AG08395 (cell line): ENCODE measurements around the gene KDM4C.

Source experiments
- DNase-seq: peaks from one replicate; pipeline ENCODE4 v3.0.0; 2012; ENCODE audit warnings: mixed read lengths, low spot score

KDM4C gene

DNA sequence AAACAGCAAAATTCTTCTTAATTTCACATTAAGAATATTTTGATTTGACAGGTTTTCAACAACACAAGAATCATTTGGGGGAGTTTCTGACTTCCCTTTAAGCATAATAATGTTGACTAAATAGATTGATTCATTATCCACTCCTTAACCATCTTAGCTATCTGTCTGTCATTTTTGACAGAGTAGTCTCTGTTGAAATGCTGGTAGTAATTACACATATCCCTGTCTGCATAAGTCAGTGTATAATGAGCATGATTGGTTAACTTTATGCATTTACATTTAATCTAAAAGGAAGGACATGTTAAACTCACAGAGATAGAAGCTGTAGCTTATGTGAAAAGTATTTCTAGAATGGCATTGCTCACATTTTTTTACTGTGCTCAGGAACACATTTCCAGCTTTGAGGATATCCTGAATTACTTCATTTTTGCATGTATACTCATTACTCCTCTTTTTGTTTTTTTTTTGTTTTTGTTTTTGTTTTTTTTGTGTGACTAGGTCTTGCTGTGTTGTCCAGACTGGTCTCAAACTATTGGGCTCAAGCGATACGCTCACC is 385.9 kb downstream of the KDM4C start:
- DNase-seq, result no peak

DNA sequence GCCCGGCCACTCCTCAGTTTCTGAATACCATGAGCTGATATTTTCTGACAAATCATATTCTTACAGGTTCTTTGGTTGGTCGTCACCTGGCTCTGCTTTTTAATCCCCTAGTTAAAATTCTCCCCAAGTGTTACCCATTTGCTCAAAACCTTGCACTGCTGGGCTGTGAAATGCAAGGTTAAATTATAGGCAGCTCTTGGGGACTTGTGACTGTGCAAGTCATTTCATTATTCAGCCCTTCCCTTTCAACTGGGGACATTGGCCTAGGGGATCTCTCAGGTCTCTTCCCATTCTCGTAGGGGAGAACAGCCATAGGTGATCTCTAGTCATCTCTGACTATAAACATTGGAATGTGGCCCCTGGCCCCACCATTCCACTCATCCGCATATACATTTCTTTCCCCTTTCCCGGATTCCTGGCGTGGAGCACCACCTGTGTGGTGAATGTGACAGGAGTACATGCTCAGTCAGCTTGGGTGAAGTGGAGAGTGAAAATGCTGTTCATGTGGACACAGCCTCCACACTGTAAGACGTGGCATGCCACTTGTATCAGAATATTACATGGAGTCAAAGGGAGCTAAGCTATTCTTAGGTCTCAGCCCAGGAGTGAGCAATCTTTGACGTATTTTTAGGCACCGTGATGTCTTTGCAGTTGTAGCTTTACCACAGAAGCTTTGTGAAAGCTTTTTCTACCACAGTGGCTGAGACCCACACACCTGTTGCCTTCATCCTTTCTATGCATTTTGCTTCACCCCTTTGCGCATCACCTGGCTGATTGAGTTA is 386.7 kb downstream of the KDM4C start:
- DNase-seq, result no peak

DNA sequence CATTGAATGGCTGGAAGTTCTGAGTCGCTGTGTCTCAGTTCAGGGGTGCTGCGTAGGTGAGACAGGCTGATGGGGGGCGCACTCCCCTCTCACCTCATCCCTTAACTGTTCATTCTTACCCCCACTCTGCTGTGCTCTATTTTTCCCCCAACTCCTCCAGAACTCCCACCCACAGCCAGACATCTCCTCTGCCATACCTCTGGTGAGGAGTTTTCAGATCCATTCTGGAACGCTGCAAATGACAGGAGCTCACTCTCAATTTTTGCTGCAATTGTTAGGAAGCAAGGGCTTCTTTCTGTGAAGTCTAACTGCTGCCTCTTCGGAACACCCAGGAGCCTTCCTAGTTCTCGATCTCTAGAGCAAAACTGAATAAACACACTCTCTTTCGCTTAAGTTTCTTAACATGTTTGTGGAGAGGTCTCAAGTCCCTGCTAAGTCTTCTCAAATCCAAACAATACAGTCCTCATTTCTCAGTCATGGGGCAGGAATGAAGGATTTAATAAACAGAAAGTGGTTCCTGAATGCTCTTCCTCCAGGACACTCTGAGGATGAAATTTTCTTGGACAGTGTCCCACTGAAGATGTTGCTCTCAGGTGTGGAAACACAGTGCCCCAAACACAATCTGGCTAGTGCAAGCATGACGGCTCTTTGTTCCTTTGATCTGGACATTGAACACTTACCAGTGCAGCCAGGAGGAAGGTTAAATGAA is 387.7 kb downstream of the KDM4C start:
- DNase-seq, result no peak

DNA sequence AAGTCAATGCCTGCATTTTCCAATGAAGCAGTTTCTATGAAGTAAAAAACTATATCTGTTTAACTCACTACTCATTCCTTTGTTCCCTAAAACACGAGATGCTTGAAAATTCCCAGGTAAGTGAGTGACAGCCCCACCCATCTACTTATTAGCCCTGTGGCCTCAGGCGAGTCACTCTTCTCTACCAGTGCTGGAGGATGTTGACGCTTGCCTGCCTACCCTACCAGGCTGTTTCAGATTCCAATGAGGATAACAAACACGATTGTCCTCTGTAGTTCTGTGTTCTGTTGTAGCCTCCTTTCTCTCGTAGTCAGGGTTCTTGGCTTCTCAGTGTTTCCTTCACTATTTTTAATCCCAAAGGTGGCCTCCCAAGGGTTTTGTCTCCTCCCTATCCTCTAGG is 388.8 kb downstream of the KDM4C start:
- no peak for DNase-seq

DNA sequence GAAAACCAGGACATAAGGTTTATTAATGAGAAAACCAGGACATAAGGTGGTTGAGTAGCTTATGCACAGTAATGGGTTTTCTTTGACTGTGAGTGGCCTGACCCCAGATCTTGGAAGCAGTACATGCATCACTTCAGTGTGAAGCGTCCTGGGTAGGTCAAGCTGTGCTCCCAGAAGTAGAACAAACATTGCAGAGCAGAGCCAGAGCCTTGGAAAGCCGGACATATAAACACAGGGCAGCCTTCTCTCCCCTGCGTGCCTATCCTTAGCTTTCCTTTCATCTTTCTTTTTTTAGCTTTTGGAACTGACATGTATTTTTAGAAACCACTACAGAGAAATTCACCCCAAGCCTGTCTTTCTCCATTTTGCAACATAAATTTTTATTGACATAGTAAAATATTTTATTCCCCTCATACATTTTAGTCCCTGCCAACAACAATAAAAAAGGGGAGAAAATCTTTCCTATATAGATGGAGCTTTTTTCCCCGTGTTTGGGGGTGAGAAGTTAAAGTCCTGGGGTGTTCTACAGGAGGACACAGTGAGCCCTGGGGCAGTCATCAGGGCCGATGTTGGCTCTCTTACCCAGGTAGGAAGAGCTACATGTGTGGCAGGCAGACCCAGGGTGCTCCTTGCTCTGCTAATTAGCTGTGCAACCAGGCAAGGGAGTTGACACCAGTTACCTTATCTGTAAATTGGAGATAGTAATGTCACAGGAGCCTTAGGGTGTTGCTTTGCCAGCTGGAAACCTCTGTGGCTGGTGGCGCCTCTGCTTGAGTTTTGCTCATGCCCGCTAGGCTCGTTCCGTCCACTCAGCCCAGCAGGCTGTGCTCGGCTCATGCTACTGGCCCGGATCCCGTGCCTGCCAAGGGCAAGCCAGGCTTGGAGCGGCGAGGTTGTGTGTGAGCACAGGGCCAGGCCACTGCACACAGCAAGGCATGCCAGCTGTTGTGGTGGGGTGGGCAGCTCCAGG is 389.6 kb downstream of the KDM4C start:
- no peak for DNase-seq

DNA sequence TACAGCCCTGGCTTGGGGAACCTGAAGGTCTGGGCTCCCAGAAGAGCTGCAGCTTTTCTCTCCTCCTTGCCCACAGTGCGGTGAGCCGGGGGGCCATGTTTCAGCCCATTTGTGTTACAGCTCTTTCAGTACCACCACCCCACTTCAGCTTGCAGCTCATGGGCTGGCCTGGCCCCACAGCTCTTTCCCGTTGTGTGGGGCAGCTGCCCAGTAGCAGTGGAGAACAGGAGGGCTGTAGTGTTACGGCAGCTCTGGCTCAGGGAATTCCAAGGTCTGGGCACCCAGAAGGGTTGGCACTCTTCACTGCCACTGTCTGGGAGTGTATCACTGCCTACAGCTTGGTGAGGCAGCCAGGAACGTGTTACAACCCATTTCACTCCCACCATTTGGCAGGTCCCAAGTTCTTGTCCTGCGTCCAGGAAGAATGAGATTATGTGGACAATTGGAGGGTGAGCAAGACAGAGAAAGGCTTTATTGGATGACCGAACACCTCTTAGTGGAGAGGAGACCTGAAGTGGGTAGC is 390.5 kb downstream of the KDM4C start:
- DNase-seq, result no peak

DNA sequence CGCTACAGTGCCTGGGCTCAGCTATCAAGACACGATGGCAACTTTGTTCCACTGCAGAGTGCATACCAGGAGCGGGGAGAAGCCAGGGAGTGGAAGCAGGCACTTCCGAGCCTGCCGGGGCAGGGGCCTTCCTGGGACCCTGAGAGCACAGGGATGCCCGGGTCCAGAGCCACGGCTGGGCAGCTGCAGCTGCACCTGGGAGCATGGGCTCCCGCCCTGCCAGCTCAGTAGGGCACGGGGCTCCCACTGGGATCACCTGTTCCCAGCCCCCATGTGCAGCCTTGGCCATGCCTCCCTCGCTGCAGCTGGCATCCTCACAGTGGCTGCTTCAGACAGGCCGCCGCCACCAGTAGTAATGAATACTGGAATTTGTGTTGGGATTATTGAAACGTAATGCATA is 391.5 kb downstream of the KDM4C start:
- DNase-seq, result no peak

DNA sequence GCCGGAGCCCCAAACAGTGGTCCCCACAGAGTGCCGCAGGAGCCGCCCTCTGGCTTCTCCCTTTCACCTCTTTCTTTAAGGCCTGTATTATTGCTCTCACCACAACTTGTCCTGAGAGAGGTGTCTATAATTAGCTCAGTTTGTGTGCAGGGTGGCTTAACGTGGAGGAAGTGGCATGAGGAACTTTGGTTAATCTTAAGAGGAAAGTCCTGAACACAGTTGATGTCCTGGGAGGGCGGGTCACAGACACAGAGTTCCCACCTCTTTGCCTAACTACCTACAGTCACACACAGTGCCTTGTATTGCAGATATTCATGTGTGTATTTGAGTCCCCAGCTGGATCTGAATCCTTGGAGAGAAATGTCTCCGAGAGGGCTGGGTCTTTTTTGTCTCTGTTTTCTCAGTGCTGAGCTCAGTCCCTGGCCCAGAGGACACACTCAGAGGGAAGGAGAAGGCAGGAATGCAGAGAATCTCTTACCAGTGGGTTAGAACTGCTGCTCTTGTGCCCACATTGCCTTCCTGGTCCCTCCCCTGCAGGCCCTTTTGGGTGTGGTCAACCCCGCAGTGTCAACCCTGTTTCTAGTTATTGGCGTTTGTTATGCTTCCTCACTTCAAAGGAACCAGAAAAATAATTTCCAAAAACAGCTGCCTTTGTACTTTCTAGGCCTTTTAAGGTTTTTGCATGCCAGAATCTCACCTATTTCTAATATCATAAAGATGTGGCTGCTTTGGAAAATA is 392.5 kb downstream of the KDM4C start:
- no peak for DNase-seq

DNA sequence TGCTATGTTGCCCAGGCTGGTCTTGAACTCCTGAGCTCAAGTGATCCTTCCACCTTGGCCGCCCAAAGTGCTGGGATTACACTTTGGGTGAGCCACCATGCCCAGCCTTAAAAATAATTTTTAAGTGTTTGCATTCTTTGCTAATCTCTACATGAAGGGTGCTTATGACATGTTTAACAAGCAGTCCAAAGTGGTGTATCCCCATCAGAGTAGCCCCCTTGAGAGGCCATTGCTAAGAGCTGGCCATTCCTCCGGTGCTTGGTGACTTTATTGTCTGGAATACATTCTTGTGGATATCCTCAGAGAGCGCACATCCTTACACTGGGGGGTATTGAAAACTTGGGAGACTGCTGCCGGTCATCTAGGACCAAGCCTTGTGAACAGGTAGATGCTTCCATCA is 395.4 kb downstream of the KDM4C start:
- no peak for DNase-seq

DNA sequence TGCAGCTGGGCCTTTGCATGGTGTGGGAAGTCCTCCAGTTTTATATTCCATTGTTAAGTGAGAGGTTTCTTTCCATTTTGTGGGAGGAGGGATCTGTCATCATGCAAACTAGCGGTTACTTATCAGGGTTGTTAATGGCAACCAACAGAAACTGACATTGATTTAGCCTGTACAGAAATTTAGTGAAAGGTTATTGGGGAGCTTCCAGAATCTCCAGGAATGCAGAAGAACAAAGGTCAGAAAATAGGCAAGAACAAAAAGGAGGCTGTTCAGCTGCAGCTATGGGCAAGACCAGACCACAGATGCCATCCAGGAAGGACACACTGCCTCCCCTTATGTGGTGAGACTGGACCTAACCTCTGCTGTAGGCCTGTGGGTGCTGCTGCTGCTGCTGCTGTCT is 395.8 kb downstream of the KDM4C start:
- no peak for DNase-seq

DNA sequence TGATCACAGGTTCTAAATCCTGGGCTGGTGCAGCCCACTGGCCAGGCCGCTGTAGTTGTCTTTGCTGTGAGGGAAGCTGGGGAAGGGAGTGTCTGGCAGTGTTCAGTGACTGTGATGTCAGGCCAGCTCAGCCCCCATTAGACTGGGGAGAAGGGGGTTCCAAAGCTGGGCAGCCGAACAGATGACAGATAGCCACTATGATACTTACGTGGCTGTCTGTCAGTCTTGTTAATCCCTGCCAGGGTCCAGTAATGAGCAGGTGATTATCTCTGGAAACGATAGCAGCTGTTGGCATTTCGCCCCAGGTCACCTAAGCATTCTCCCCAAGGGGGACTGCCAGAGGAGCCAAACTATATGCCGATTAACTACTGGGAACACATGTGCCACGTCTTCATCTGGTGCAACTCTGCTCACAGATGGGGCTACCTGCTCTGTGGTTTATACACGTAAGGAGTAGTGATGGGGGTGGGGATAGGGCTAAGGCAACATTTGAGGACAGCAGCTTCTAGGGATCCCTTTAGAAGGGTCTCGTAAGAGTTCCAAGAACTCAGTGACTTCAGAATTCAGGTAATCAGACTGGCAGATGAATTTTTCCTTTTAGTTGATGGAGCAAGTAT is 396.3 kb downstream of the KDM4C start:
- DNase-seq, result no peak

DNA sequence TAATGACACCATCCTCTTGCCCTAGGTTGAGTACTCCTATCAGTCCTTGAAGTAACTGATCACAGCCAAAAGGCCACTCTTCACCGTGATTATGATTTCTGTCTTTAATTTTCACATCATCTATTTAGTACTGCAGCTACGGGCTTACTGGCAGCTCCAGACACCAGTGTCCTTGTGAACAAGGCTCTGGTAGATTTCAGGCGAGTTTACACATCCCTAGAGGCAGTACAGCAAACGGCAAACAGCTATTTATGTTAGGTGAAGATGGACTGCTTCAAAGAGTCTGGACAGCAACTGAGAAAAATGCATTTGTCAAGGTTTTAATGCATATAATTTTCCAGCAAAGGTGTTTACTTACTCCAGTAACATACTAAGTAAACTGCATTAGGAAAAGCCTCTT is 396.9 kb downstream of the KDM4C start:
- no peak for DNase-seq

DNA sequence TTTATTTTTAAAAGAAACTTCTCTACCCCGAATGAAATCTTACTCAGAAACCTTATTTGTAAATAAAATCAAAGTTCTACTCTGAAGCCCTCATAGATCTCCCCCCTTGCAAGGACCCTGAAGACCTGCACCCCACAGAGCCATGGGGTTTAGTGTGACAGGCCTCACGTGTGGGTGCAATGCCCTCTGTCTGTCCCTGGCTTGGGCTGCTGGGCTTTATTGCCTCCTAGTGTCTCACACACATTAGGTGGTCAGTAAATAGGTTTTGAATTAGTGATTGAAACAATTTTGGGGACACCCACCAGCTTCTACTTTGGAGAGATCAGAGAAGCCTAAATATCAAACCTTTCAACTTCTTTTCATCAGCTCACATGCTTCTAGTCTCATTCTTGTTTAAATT is 403.7 kb downstream of the KDM4C start:
- DNase-seq, result no peak

DNA sequence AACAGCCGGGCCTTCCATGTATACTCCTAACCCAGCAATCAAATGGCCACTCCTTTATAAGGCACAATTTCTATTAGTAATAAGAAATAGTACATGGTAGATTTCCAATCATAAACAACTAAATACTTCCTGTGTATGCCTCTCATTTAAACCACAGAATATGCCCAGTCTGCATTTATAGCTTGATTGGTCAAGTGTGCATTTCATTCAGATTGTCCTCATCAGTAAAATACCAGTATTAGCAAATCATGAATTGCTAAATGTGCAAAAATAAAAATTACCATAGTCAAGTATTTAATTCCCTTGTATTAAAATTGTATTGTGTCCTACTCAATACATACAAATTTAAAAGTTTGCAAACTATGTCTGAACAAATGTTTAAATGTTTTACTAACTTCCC is 406.2 kb downstream of the KDM4C start:
- no peak for DNase-seq

DNA sequence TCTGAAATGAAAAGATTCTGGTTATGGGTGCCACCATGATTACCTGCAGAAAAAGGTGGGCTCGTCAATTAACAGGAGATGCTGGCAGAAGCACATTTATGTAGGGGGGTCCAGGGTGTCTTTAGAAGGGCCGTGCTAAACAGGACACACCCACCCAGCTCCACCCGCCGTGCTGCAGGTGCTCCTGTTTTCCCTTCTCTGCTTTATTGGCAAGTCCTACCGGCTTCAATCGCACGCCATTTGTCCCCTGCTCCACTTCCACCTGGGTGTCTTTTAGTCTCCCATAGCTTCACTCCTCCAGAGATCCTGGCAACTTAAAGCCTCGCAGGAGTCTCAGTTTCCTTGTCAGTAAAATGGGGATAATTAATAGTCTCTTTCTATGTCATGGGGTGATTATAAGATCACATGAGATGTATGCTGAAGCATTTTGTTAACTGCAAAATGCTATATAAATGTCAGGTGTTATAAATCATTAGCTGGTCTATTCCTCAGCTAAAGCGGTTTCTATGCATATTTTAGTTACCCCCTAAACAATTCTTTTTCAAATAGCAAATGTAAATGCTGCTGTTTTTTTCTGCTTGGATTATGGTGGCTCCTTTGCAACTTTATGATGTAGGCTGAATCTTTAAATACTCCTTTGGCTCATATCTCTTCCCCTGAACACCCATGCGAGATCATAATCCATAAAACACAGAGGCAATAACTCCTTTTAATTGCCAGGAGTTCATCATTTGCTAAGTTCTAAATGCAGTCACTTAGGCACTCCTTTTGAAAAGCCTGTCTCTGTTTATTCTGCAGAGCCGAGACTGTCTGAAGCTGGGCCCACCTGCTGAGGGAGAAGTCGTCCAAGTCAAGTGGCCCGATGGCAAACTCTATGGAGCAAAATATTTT is 406.9 kb downstream of the KDM4C start:
- DNase-seq, result no peak

DNA sequence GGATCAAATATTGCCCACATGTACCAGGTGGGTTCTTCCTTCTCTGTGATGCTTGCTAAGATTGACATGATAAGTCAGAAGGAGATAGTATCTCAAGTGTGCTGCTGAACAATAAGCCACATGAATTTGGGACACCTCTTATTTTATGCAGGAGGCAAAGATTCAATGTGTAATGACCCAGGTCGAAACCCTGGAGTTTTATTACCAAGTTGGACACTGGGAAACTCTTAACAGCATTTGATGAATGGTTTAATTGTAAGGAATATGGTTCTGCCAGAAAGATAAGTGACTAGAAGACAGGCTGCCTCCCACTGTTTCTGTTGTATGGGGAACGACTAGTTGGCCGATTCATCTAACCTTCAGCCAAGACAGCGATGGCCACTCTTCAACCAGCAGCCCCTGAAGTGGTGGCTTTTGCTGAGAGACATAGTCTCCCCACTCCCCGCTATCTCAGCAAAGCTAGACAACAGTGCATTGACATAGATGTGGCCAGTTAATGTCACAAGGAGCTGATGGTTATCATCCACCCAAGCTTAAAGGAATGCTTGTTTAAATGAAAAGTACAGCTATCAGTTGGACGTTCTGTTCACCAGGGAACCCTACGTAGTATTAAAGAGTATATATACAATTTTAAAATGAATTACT is 407.7 kb downstream of the KDM4C start:
- DNase-seq, result no peak

DNA sequence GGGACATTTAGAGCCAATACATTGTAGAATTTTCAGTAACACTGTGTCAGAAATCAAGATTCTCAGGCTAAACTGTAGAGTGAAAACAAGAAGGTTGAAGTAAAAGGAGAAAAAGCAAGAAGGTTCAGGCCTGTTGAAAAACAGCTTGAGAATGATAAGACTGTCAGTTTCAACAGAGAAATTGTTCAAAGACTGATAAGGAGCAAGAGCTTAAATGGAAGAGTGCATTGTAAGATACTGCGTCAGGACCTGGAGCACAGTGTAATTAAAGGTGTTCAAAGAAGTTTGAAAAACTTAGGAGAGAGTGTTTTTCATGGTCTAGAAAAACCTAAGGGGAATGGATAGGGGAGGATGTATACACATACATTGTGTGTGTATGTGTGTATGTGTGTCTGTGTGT is 408.3 kb downstream of the KDM4C start:
- DNase-seq, result no peak

DNA sequence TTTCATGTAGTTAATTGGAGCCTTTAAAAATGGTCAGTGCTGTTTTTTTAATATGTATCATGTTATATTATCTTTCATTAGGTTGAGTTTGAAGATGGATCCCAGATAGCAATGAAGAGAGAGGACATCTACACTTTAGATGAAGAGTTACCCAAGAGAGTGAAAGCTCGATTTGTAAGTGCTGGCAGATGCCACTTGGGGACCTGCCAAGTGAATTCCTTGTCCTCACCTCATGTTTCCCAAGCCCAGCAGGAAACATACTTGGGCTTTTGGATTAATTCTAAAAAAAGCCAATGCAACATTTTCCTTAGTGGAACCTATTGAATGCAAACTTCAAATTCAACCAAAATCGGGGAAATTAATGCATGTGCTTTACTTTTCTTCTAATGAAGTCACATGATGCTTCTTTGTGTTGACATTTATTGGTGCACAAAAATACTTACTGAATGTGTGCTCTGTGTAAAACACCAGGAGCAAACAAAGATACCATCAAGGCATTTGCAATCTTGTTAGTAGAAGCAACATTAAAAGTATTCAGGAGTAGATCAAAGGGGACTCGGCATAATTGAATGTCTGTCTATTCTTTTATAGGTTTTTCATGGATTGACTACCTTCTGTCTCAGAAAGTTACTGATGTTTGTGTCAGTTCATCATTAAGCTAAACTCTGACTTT is 412.1 kb downstream of the KDM4C start:
- peak; percentile 47 for DNase-seq
